ENCODE data around the gene CABP4. TPM values are rescaled to one million over a fixed set of nuclear protein-coding genes. Genes with fewer than 3 reads are reported as not detected.
A peak's percentile ranks its signal among the peaks of the same experiment; 100 is the strongest.

Gene CABP4
- total RNA-seq, 1 donor from 2014 or later, result not detected

DNA sequence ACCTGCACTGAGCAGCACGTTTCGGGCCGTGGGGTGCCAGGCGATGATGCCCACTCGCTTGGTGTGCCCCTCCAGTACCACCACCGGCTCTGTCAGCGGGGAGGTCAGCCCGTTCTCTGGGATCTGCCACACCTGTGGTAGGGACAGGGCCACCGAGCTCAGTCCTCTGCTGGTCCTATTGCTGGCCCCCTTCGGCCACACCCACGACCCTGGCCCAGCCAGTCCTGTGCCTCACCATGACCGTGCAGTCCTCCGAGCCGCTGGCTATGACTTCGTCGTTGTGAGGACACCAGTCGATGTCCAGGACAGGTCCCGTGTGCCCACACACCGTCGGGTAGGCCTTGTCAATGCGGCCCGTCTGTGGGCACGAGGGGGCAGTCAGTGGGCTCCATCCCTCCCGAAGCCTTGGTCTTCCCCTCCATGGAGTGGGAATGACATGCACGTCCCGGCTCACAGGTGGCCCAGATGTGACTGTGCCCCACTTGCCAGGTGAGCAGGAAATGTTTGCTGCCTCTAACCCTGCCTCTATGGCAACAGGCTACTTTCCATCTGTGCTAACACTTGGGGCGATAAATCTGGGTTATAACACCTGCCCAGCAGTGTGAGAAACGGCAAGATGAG, 13.3 kb upstream of the CABP4 start:
- TF ChIP-seq, protein P1, sequence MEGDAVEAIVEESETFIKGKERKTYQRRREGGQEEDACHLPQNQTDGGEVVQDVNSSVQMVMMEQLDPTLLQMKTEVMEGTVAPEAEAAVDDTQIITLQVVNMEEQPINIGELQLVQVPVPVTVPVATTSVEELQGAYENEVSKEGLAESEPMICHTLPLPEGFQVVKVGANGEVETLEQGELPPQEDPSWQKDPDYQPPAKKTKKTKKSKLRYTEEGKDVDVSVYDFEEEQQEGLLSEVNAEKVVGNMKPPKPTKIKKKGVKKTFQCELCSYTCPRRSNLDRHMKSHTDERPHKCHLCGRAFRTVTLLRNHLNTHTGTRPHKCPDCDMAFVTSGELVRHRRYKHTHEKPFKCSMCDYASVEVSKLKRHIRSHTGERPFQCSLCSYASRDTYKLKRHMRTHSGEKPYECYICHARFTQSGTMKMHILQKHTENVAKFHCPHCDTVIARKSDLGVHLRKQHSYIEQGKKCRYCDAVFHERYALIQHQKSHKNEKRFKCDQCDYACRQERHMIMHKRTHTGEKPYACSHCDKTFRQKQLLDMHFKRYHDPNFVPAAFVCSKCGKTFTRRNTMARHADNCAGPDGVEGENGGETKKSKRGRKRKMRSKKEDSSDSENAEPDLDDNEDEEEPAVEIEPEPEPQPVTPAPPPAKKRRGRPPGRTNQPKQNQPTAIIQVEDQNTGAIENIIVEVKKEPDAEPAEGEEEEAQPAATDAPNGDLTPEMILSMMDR (conservative IDR thresholded peaks at IDR 0.05; ENCODE audit: low read depth, low read length), result no peak
- no peak for DNase-seq (ENCODE audit: low read depth)
- no peak overlapping the region for H3K4me3 ChIP-seq (ENCODE audit: low read depth, low read length)

GRCh38 chr11:67442504-67443404, 12.4 kb upstream of the CABP4 start:
- TF ChIP-seq, protein P1 (conservative IDR thresholded peaks at IDR 0.05; ENCODE audit: low read depth, low read length), result no peak
- peak overlapping the region; percentile 81 for H3K4me3 ChIP-seq (ENCODE audit: low read depth, low read length)
- DNase-seq (ENCODE audit: low read depth), result no peak

DNA sequence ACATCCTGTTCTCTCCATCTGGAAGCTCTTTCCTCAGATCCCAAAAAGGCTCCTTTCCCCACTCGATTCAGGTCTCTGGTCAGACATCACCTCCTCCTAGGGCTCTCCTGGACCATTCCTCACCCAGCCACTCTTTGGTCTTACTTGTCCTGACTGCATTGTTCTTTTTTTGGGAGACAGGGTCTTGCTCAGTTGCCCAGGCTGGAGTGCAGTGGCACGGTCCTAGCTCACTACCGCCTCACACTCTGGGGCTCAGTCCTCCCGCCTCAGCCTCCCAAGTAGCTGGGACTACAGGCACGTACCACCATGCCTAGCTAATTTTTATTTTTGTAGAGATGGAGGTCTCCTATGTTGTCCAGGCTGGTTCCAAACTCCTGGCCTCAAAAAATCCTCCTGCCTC, 9.6 kb upstream of the CABP4 start:
- TF ChIP-seq, protein P1 (conservative IDR thresholded peaks at IDR 0.05; ENCODE audit: low read depth, low read length), result no peak

DNA sequence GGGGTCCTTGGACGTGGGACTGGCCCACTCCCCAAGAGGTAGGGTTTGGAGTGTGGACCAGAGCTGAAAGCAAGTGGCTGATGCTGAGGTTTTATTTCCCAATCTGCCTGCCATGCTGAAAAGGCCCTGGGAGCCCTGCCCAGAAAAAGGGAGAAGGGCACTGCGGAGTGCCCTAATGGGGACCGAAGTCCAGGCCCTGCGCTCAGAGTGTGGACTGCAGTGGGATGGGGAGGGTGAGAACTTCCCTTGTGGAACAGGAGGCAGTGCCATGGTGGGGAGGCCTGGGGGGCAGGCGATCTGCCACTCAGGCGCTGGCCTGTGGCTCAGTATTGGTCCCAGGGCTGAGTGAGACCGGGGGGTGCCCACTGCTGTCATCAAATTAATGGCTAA, 6.9 kb upstream of the CABP4 start:
- TF ChIP-seq, protein P1 (conservative IDR thresholded peaks at IDR 0.05; ENCODE audit: low read depth, low read length), result no peak
- DNase-seq (ENCODE audit: low read depth), result no peak
- no peak overlapping the region for H3K4me3 ChIP-seq (ENCODE audit: low read depth, low read length)

More for the DNA sequence above, 9.6 kb upstream of the CABP4 start:
- no peak overlapping the region for H3K4me3 ChIP-seq (ENCODE audit: low read depth, low read length)
- no peak for DNase-seq (ENCODE audit: low read depth)

DNA sequence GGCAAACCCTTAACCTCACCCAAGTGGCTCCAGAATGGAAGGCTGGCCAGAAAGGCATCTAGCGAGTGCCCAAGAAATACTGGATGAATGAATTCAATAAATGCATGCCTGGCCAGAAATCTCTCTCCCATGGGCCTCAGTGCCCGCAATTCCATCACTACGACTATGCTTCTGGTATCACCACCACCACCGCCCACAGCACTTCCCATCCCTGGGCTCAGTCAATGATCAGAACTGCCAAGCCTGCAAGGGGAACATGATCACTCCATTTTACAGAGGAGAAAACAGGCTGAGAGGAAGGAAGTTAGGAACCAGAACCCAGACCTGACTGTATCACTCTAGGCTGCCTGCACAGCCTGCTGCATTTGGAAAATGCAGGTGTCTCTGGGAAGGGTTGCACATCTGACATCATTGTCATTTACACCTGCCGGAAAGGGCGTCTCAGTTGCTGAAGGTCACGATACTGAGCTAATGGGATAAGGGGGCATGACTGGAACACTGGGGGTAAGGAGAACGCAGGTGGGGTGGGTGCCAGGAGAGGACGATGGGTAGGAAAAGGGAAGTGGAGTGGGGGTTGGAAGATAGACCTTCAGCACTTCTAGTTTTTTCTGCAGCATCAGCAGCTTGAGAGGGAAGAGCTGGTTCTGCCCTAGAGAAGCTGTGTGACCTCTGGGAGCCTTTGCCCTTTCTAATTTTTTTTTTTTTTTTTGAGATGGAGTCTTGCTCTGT, 5.9 kb upstream of the CABP4 start:
- TF ChIP-seq, protein P1 (conservative IDR thresholded peaks at IDR 0.05; ENCODE audit: low read depth, low read length), result no peak
- no peak overlapping the region for H3K4me3 ChIP-seq (ENCODE audit: low read depth, low read length)
- no peak for DNase-seq (ENCODE audit: low read depth)

- DNase-seq (ENCODE audit: low read depth), result no peak
- TF ChIP-seq, protein P1 (conservative IDR thresholded peaks at IDR 0.05; ENCODE audit: low read depth, low read length), result no peak
- H3K4me3 ChIP-seq (ENCODE audit: low read depth, low read length), result no peak overlapping the region
Observed at GRCh38 chr11:67450796-67451657, 4.1 kb upstream of the CABP4 start.

Data from epithelial cell of proximal tubule (primary cell).